Measurements from ENCODE around the gene CAPRIN1.

Gene CAPRIN1

GRCh38 chr11:34051349-34052035 lies at the start of gene CAPRIN1:
TSS of gene CAPRIN1 (plus strand) at chr11:34051731. CDS start at chr11:34052421, 690 bp downstream.
- peak; percentile 83 for DNase-seq

GRCh38 chr11:34002420-34002819 lies 49.1 kb upstream of the CAPRIN1 start:
- no peak for DNase-seq

DNA sequence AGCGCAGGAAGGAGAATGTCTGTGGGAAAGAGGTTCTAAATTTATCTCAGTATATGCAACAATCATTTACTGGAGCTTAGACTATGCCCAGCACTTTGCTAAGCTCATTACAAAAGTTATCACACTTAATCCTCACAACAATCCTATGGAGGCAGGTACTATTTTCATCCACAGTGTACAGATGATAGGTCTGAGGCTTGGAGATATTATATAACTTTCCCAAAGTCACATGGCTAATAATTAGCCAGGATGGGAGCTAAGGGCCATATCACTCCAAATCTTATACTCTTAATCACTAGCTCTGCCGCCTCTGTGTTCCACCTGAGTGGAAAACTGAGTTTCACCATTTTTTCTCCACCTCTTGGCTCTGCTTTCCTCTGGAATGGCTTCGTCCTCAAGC lies 47.3 kb upstream of the CAPRIN1 start:
- DNase-seq, result no peak

- DNase-seq, result no peak
Observed at GRCh38 chr11:34006876-34007275, 44.7 kb upstream of the CAPRIN1 start.

- DNase-seq, result no peak
Observed at GRCh38 chr11:34012734-34013133, 38.8 kb upstream of the CAPRIN1 start.

- no peak for DNase-seq
Observed at GRCh38 chr11:34013898-34014571, 37.5 kb upstream of the CAPRIN1 start.

- no peak for DNase-seq
Observed at GRCh38 chr11:34021977-34022735, 29.4 kb upstream of the CAPRIN1 start.

DNA sequence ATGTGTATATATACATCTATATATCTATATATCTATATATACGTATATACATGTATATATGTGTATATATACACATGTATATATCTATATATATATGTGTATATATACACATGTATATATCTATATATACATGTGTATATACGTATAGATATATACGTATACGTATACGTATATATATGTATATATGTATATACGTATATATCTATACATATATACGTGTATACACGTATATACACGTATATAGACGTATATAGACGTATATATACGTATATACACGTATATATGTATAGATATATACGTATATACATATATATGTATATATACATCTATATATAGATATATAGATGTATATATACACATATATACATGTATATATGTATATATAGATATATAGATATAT lies 25.1 kb upstream of the CAPRIN1 start:
- no peak for DNase-seq

DNA sequence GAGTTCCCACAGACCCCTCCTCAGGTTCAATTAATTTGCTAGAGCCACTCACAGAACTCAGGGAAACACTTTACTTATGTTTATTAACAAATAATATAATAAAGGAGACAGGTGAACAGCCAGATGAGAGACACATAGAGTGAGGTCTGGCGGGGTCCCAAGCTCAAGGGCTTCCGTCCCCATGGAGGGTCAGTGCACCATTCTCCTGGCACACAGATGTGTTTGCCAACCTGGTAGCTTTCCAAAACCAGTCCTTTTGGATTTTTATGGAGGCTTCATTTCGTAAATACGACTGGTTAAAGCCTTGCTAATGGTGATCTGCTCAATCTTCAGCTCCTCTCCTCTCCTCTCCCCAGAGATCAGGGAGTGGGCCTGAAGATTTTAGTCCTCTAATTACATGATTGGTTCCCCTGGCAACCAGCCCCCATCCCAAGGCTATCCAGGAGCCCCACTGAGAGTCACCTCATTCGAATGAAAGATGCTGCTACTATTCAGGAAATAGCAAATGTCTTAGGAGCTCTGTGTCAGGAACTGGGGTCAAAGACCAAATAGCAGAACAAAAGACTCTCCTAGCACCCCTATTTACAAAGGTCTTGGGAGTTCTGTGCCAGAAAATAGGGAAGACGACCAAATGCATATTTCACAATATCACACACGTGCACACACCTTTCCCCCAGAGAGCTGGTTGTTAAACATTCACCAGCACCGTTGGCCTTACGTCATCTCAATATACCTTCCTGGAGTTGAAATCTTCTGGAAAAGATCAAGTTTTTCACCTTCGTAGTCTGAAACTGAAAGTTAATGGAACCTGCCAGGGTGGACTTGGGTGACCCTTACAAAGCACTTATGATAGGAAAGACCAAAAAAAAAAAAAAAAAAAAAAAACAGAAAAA lies 23.8 kb upstream of the CAPRIN1 start:
- no peak for DNase-seq

GRCh38 chr11:34028425-34028824 lies 23.1 kb upstream of the CAPRIN1 start:
- no peak for DNase-seq

DNA sequence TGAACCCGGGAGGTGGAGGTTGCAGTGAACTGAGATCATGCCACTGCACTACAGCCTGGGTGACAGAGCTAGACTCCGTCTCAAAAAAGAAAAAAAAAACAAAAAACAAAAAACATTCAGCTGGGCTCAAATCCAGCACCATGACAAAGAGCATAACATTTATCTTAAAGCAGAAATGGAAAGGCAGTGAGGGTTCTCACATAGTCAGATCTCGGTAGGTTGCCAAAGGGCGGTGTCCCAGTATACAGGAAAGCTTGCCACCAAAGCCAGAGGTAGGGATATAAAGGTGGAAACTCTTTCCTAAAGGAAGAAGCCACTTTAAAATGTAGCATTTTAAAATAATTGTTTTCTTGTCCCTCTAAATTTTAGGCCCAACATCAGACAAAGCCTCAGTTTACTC lies 22.4 kb upstream of the CAPRIN1 start:
- no peak for DNase-seq

DNA sequence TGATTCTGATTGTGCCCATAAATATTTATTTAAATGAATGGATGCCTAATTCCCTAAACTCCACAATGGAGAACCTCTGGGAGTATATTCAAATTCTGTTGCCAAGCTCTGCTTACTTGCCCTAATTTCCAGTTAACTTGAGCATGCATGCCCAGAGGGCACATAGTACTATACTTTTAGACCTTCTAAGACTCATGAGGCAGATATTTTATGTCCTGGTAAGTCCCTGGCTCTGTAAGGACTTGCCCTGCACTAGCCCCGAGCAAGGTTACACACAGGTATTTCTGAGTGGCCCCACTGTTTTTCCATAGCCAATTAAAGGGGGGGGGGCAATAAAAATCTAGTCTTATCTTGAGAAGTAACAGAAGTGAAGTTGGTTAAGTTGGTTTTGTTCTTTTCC lies 21.1 kb upstream of the CAPRIN1 start:
- no peak for DNase-seq

GRCh38 chr11:34033399-34033798 lies 18.1 kb upstream of the CAPRIN1 start:
- DNase-seq, result no peak

- no peak for DNase-seq
Observed at GRCh38 chr11:34034053-34034452, 17.5 kb upstream of the CAPRIN1 start.

DNA sequence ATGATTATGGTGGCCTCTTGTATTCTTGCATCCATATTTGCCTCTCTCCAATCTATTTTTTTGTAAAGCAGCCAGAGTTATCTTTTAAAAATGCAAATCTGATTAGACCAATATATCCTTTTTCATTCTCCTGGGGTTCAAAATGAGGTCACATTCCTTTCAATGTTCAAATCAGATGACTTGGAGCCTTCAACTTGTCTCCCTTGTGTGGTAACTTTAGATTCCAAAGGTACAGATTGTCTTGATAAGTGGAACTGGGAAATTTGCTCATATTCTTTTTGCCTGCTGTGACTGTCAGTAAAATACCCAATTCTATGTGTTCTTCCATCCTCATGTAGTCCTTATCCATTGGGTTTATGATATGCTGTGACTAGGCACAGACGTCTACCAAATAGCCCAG lies 15.1 kb upstream of the CAPRIN1 start:
- no peak for DNase-seq

DNA sequence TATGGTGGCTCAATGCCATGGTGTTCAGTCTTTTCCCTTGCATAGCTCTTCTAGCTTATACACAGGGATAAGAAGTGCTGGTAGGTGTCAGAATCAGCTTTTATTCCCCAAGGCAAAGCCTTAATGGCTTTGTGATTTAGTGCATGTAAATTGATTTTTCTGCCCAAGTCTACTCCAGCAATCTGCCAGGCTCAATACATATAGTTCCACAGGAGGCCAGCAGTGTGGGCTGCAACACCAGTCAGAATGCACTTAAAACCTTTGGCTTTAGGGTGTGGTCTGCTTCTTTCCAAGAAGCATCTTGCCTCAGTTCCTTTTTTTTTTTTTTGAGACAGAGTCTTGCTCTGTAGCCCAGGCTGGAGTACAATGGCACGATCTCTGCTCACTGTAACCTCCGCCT lies 14.5 kb upstream of the CAPRIN1 start:
- DNase-seq, result no peak

GRCh38 chr11:34040571-34040970 lies 11.0 kb upstream of the CAPRIN1 start:
- no peak for DNase-seq

GRCh38 chr11:34044664-34045485 lies 6.7 kb upstream of the CAPRIN1 start:
- no peak for DNase-seq

DNA sequence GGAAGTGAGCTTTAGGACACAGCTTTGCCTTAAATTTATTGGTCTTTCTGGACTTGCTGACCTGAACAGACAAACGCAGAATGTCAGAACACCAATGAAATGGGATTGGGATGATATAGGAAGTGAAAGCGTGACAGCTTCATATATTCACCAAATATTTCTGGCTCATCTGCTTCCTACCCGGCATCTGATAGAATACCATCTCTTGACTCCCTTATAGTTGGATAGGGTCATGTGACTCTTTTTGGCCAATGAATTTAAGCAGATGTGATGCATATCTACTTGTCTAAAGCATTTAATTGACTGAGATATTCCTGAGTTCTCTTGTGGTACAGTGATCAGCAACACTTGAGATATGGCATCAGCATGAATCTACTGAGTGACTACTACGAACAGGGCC lies 2.5 kb upstream of the CAPRIN1 start:
- DNase-seq, result no peak

- DNase-seq, result no peak
Observed at GRCh38 chr11:34050581-34051348, 766 bp upstream of the CAPRIN1 start.

DNA sequence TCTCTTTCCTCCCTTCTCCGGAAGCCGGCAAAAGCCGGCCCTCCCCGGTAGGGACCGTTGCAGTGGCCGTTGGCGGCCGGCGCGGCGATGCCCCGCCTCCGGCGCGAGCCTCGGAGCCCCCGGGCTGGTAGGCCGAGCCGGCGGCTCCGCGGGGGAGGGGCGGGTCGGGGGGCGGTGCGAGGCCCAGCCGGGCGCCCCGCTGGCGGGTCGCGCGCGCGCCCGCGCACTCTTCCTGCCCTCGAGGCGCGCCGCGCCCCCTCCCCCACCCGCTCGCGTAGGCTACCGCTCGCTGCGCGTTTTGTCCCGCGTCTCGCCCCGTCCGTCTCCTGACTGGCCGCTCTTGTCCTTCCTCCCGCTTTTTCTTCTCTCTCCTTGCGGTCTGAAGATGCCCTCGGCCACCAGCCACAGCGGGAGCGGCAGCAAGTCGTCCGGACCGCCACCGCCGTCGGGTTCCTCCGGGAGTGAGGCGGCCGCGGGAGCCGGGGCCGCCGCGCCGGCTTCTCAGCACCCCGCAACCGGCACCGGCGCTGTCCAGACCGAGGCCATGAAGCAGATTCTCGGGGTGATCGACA lies 591 bp downstream of the CAPRIN1 start:
- peak; percentile 50 for DNase-seq
